GM12878 (cell line): ENCODE measurements around the gene ANP32E.

Source experiments
- CTCF ChIP-seq, 3 experiments: IDR thresholded peaks in 2 of 3; conservative IDR thresholded peaks in 1 of 3; 2 replicates each; pipeline ENCODE4 v1.5.1; 2011; ENCODE audit warnings: low read depth in 3 of 3, low read length in 3 of 3, mild to moderate bottlenecking in 3 of 3, control low read depth in 2 of 3, moderate library complexity in 2 of 3, inconsistent platforms in 1 of 3, mixed read lengths in 1 of 3; ENCODE audit not compliant: control insufficient read depth in 2 of 3, insufficient read depth in 1 of 3; ENCODE audit errors: extremely low read depth in 1 of 3
- EP300 ChIP-seq, 2 experiments: fragments of 150-350 bp in 1 of 2; IDR thresholded peaks; 2 replicates each; pipeline ENCODE4 v1.6.1; 2011 to 2012; ENCODE audit warnings: low read depth in 2 of 2, low read length in 2 of 2, borderline replicate concordance in 1 of 2, improper control_type of control experiment in 1 of 2, inconsistent platforms in 1 of 2; ENCODE audit not compliant: control insufficient read depth in 1 of 2
- POLR2A ChIP-seq: IDR thresholded peaks from 2 replicates; pipeline ENCODE4 v1.6.1; 2011; ENCODE audit warnings: low read depth, mild to moderate bottlenecking, low read length
- SP1 ChIP-seq: IDR thresholded peaks from one replicate; pipeline ENCODE4 v1.6.1; 2011; ENCODE audit warnings: low read depth, low read length
- SPI1 ChIP-seq: IDR thresholded peaks from 2 replicates; pipeline ENCODE4 v1.6.1; 2011; ENCODE audit warnings: low read depth, mild to moderate bottlenecking, low read length, moderate library complexity, borderline replicate concordance; ENCODE audit not compliant: insufficient read depth
- STAT3 ChIP-seq: IDR thresholded peaks from 2 replicates; pipeline ENCODE4 v1.6.1; 2011; ENCODE audit warnings: low read depth, low read length, improper control_type of control experiment
- TF ChIP-seq, protein P1 (sequence below): IDR thresholded peaks from 2 replicates; pipeline ENCODE4 v1.6.1; 2012; ENCODE audit warnings: low read depth, low read length, improper control_type of control experiment
- TF ChIP-seq, protein P2 (sequence below): IDR thresholded peaks from 2 replicates; pipeline ENCODE4 v1.6.1; 2011; ENCODE audit warnings: borderline replicate concordance, low read depth, mild to moderate bottlenecking, moderate library complexity, mixed read lengths, low read length; ENCODE audit not compliant: insufficient read depth; ENCODE audit errors: extremely low read length

- TF ChIP-seq CTCF (IDR thresholded peaks at IDR 0.05 in 2 of 3, conservative IDR thresholded peaks at IDR 0.05 in 1 of 3; ENCODE audit: control insufficient read depth in 2 of 3, extremely low read depth in 1 of 3, insufficient read depth in 1 of 3, low read depth in 3 of 3, low read length in 3 of 3): no peak
- TF ChIP-seq EP300 (IDR thresholded peaks at IDR 0.05; ENCODE audit: borderline replicate concordance in 1 of 2, control insufficient read depth in 1 of 2, low read depth in 2 of 2, low read length in 2 of 2): no peak
- no peak for TF ChIP-seq POLR2A
- TF ChIP-seq, protein P1, sequence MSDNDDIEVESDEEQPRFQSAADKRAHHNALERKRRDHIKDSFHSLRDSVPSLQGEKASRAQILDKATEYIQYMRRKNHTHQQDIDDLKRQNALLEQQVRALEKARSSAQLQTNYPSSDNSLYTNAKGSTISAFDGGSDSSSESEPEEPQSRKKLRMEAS: no peak
- TF ChIP-seq, protein P2, sequence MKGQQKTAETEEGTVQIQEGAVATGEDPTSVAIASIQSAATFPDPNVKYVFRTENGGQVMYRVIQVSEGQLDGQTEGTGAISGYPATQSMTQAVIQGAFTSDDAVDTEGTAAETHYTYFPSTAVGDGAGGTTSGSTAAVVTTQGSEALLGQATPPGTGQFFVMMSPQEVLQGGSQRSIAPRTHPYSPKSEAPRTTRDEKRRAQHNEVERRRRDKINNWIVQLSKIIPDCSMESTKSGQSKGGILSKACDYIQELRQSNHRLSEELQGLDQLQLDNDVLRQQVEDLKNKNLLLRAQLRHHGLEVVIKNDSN: no peak
- no peak for TF ChIP-seq SPI1
- TF ChIP-seq SP1: no peak
- TF ChIP-seq STAT3: no peak
Measured at GRCh38 chr1:150237746-150238145, 1.8 kb upstream of the ANP32E start.
